HepG2 (cell line): Measurements from ENCODE around the gene PRKG1. TPM values are rescaled to one million over a fixed set of nuclear protein-coding genes. Genes with fewer than 3 reads are reported as not detected.

Source experiments
- ATAC-seq: fragments of 200-7000 bp; cut with Tn5 transposase; 3 replicates; pipeline ENCODE4 v1.9.1; 2020; ENCODE audit warnings: mild to moderate bottlenecking, moderate library complexity
- BruUV-seq: library from RNA; stranded (reverse); fragments of 400-500 nt; replicated peaks from 2 replicates; lab custom pipeline; 2021; lab: Mats Ljungman, UMichigan
- CTCF ChIA-PET: fragments of 300-600 bp; formaldehyde crosslinking; extraction: SDS; loops from one replicate; lab custom pipeline; 2021; ENCODE audit warnings: low total read pairs, inconsistent platforms, low intra/inter-chr PET ratio; lab: Yijun Ruan, JAX
- POLR2A ChIA-PET: fragments of 350-600 bp; sonication (Branson Sonifier 250); formaldehyde crosslinking; loops from one replicate; lab custom pipeline; 2020; ENCODE audit warnings: antibody characterized with exemption, inconsistent platforms; lab: Yijun Ruan, JAX
- DNase-seq: peaks from one replicate; pipeline ENCODE4 v3.0.0-alpha.2; 2015; ENCODE audit warnings: low spot score
- FAIRE-seq: peaks from 3 replicates; lab custom pipeline; 2011; peaks lifted over from hg19 to GRCh38; lab: Jason Lieb, UNC
- H2AFZ ChIP-seq: one replicate; pipeline ENCODE4 v1.6.1; 2011; ENCODE audit warnings: low read length, inconsistent platforms
- H3K27ac ChIP-seq: fragments of 300-600 bp; 3 replicates; pipeline ENCODE4 v1.8.0; 2011; ENCODE audit warnings: mixed run types, mild to moderate bottlenecking, mixed read lengths, low read length, inconsistent platforms; ENCODE audit not compliant: insufficient read depth; ENCODE audit errors: extremely low read length
- H3K27me3 ChIP-seq, 2 experiments: fragments of 200-600 bp in 1 of 2; 2 replicates in 1 of 2; 3 replicates in 1 of 2; pipeline versions ENCODE4 v1.6.0 to v1.8.0; 2011; ENCODE audit warnings: low read length in 2 of 2, mild to moderate bottlenecking in 2 of 2, moderate library complexity in 2 of 2, inconsistent platforms in 1 of 2; ENCODE audit not compliant: insufficient read depth in 2 of 2, control insufficient read depth in 1 of 2
- H3K36me3 ChIP-seq, 2 experiments: fragments of 200-600 bp in 1 of 2; replicated peaks in 1 of 2; 2 replicates in 1 of 2; 3 replicates in 1 of 2; pipeline versions ENCODE4 v1.5.1 to v1.8.0; 2011; ENCODE audit warnings: low read length in 2 of 2, inconsistent platforms in 1 of 2; ENCODE audit not compliant: insufficient read depth in 2 of 2, control insufficient read depth in 1 of 2
- H3K4me1 ChIP-seq: 2 replicates; pipeline ENCODE4 v1.5.1; 2012; ENCODE audit warnings: low read length, inconsistent platforms; ENCODE audit not compliant: insufficient read depth
- H3K4me2 ChIP-seq: 2 replicates; pipeline ENCODE4 v1.6.0; 2011; ENCODE audit warnings: low read depth, low read length, inconsistent platforms
- H3K4me3 ChIP-seq, 3 experiments: fragments of 200-600 bp in 1 of 3; sonication (generic), shearing (Covaris generic) in 1 of 3; replicated peaks in 1 of 3; 2 replicates each; pipeline ENCODE4 v1.5.1; 2011 to 2016; ENCODE audit warnings: low read length in 3 of 3, inconsistent platforms in 2 of 3, low read depth in 2 of 3, mild to moderate bottlenecking in 2 of 3, control low read depth in 1 of 3, mixed read lengths in 1 of 3; ENCODE audit not compliant: insufficient read depth in 1 of 3
- H3K79me2 ChIP-seq: one replicate; pipeline ENCODE4 v1.6.1; 2011; ENCODE audit warnings: low read length, inconsistent platforms; ENCODE audit not compliant: insufficient read depth
- H3K9ac ChIP-seq: 2 replicates; pipeline ENCODE4 v1.6.0; 2011; ENCODE audit warnings: mild to moderate bottlenecking, low read depth, low read length, inconsistent platforms; ENCODE audit not compliant: insufficient read depth
- H3K9me3 ChIP-seq: 2 replicates; pipeline ENCODE4 v1.5.1; 2012; ENCODE audit warnings: mild to moderate bottlenecking, low read length
- H4K20me1 ChIP-seq: 2 replicates; pipeline ENCODE4 v1.6.0; 2011; ENCODE audit warnings: inconsistent platforms, mild to moderate bottlenecking, low read length, moderate library complexity; ENCODE audit not compliant: insufficient read depth
- BRD4 ChIP-seq: sonication (generic); formaldehyde crosslinking; IDR thresholded peaks from 2 replicates; pipeline ENCODE4 v1.4.0; 2020; ENCODE audit warnings: missing genetic modification reagents
- GLMP ChIP-seq: sonication (generic); formaldehyde crosslinking; IDR thresholded peaks from 2 replicates; pipeline ENCODE4 v1.9.0; 2021; ENCODE audit warnings: missing genetic modification reagents, mild to moderate bottlenecking, borderline replicate concordance
- HBP1 ChIP-seq: IDR thresholded peaks from 2 replicates; pipeline ENCODE4 v1.6.1; 2016; ENCODE audit warnings: low read depth, control low read depth
- MAFF ChIP-seq: IDR thresholded peaks from 2 replicates; pipeline ENCODE4 v1.6.1; 2011; ENCODE audit warnings: low read depth, low read length, improper control_type of control experiment
- MAFK ChIP-seq, 2 experiments: IDR thresholded peaks in 1 of 2; conservative IDR thresholded peaks in 1 of 2; 2 replicates each; pipeline ENCODE4 v1.6.1; 2011; ENCODE audit warnings: improper control_type of control experiment in 2 of 2, low read length in 2 of 2
- SETDB1 ChIP-seq: sonication (generic); formaldehyde crosslinking; IDR thresholded peaks from 2 replicates; pipeline ENCODE4 v1.5.1; 2020; ENCODE audit warnings: missing genetic modification reagents, mild to moderate bottlenecking, borderline replicate concordance
- ZNF598 ChIP-seq: sonication (generic); formaldehyde crosslinking; IDR thresholded peaks from 2 replicates; pipeline ENCODE4 v1.5.1; 2020; ENCODE audit warnings: mild to moderate bottlenecking, missing genetic modification reagents, borderline replicate concordance
- ZNF704 ChIP-seq: sonication (generic); formaldehyde crosslinking; IDR thresholded peaks from 2 replicates; pipeline ENCODE4 v1.8.1; 2023; ENCODE audit warnings: mild to moderate bottlenecking, inconsistent platforms, moderate library complexity, missing genetic modification reagents, borderline replicate concordance
- WGBS: methylation state at CpG from one replicate; pipeline ENCODE4 v1.1.6; 2017; ENCODE audit warnings: low lambda C conversion rate; 5-methylcytosine and 5-hydroxymethylcytosine counted together
- in situ Hi-C: cut with HindIII; loops from 2 replicates; pipeline ENCODE4 v1.10.0; 2017; ENCODE audit warnings: low pct_unique_long_range_greater_than_20kb; ENCODE audit not compliant: extremely low pct_ligation_motif_present
- intact Hi-C: fragments of 100-400 bp; cut with micrococcal nuclease; formaldehyde crosslinking; loops from one replicate; pipeline ENCODE4 v1.10.0; 2022; ENCODE audit not compliant: unreplicated experiment
- polyA plus RNA-seq, 8 experiments: library from polyadenylated mRNA; depleted of rRNA in 3 of 8; stranded (reverse) in 7 of 8; unstranded in 1 of 8; fragments of >200 nt; fragmentation: Illumina TruSeq in 4 of 8; extraction: Trizol in 4 of 8; gene quantifications; 2 replicates each; pipeline versions ENCODE4 v1.2.1 to v1.2.3, GENCODE V29; 2011 to 2016; ENCODE audit warnings: low read depth in 4 of 8, missing spikeins in 1 of 8, mixed read lengths in 1 of 8; ENCODE audit not compliant: insufficient read depth in 1 of 8
- total RNA-seq, 5 experiments: library from RNA; depleted of rRNA; stranded (reverse); fragments of >200 nt; fragmentation: Illumina TruSeq; extraction: Trizol; gene quantifications; 2 replicates each; pipeline ENCODE4 v1.2.3, GENCODE V29; 2016; ENCODE audit warnings: low read depth in 1 of 5

Gene PRKG1
- total and polyA plus RNA-seq, 2 of the 13 experiments (the other 11 are each of a cell fraction or from before 2014, with no cell fraction given) = 0.01 TPM; not detected in 1

- no peaks in the 10 kb centered on the region for H3K27me3 ChIP-seq
- WGBS = 2% methylated on average over 4 of the region's 4 CpGs
- POLR2A ChIA-PET = no interaction called here
- H3K36me3 ChIP-seq = no peaks in the 10 kb centered on the region
- no peak overlapping the region for H2AFZ ChIP-seq
- FAIRE-seq (no peak), ATAC-seq (no peak), DNase-seq (no peak)
- no peaks in the 10 kb centered on the region for H3K79me2 ChIP-seq
- H3K4me2 ChIP-seq = no peak overlapping the region
- intact Hi-C loops = no loop called here
- CTCF ChIA-PET = no interaction called here
- no peaks in the 10 kb centered on the region for H3K4me1 ChIP-seq
- no peak overlapping the region for H3K4me3 ChIP-seq
- no peaks in the 10 kb centered on the region for H4K20me1 ChIP-seq
- H3K27ac ChIP-seq = no peak overlapping the region
- in situ Hi-C loops = no loop called here
- H3K9ac ChIP-seq = no peak overlapping the region
- no peaks in the 10 kb centered on the region for H3K9me3 ChIP-seq
- TF ChIP-seq MAFF (peak; percentile 57), HBP1 (CRISPR knock-in tag) (no peak), ZNF704 (CRISPR knock-in tag) (no peak), BRD4 (no peak), MAFK (conservative IDR thresholded peaks at IDR 0.05 in 1 of 2, IDR thresholded peaks at IDR 0.05 in 1 of 2; ENCODE audit: low read length in 2 of 2) (peak; percentile 61)
- TF ChIP-seq, all 625 proteins: peak for 2
- BruUV-seq = no TSS peak
Measured at GRCh38 chr10:51860257-51860656, 786.0 kb downstream of the PRKG1 start.

GRCh38 chr10:51861051-51861450 lies 786.8 kb downstream of the PRKG1 start:
- POLR2A ChIA-PET = no interaction called here
- CTCF ChIA-PET = no interaction called here
- FAIRE-seq = no peak
- TF ChIP-seq GLMP (CRISPR knock-in tag) = no peak
- TF ChIP-seq ZNF598 (CRISPR knock-in tag) = no peak
- TF ChIP-seq SETDB1 (CRISPR knock-in tag) = no peak

More at GRCh38 chr10:51861051-51861450, 786.8 kb downstream of the PRKG1 start:
- DNase-seq (no peak), ATAC-seq (no peak)
- H4K20me1 ChIP-seq = no peaks in the 10 kb centered on the region
- H2AFZ ChIP-seq = no peak overlapping the region
- H3K27ac ChIP-seq = no peak overlapping the region
- intact Hi-C loops = no loop called here
- H3K9me3 ChIP-seq = no peaks in the 10 kb centered on the region
- in situ Hi-C loops = no loop called here
- no peak overlapping the region for H3K4me3 ChIP-seq
- no peaks in the 10 kb centered on the region for H3K36me3 ChIP-seq
- no peak overlapping the region for H3K9ac ChIP-seq
- H3K27me3 ChIP-seq = no peaks in the 10 kb centered on the region
- BruUV-seq = no TSS peak
- H3K4me1 ChIP-seq = no peaks in the 10 kb centered on the region
- H3K79me2 ChIP-seq = no peaks in the 10 kb centered on the region
- 3% methylated on average over 1 of the region's 1 CpG for WGBS
- H3K4me2 ChIP-seq = no peak overlapping the region
